22Rv1 (cell line): ENCODE data around the gene STXBP6.

Experiments
- ZFX ChIP-seq: fragments of 450-650 bp; IDR thresholded peaks from 2 replicates; pipeline ENCODE4 v1.6.1; 2017; ENCODE audit warnings: antibody characterized with exemption, borderline replicate concordance
- TF ChIP-seq, protein P1 (sequence below): fragments of 450-650 bp; IDR thresholded peaks from 2 replicates; pipeline ENCODE4 v1.5.1; 2017; ENCODE audit warnings: mild to moderate bottlenecking

DNA sequence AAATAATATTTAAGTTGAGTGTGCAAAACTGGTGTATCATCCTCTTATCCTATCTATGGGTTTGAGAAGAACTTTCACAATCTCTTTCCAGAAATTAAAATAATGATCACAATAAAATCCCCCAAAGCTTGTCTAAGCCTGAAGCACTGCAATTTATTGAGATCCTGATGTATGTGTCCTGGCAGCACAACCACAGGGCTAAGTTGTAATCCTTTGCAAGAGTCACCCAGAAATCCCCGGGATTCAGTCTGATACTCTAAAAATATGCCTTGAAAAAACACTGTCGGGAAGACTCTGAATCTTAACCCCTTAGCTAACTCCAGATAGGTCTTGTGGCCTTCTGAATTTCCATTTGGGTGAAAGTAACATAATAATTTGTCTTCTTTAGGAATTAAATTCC lies 40.3 kb upstream of the STXBP6 start:
- TF ChIP-seq, protein P1, sequence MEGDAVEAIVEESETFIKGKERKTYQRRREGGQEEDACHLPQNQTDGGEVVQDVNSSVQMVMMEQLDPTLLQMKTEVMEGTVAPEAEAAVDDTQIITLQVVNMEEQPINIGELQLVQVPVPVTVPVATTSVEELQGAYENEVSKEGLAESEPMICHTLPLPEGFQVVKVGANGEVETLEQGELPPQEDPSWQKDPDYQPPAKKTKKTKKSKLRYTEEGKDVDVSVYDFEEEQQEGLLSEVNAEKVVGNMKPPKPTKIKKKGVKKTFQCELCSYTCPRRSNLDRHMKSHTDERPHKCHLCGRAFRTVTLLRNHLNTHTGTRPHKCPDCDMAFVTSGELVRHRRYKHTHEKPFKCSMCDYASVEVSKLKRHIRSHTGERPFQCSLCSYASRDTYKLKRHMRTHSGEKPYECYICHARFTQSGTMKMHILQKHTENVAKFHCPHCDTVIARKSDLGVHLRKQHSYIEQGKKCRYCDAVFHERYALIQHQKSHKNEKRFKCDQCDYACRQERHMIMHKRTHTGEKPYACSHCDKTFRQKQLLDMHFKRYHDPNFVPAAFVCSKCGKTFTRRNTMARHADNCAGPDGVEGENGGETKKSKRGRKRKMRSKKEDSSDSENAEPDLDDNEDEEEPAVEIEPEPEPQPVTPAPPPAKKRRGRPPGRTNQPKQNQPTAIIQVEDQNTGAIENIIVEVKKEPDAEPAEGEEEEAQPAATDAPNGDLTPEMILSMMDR, result no peak
- no peak for TF ChIP-seq ZFX
